ENCODE measurements around the gene LENEP.

DNA sequence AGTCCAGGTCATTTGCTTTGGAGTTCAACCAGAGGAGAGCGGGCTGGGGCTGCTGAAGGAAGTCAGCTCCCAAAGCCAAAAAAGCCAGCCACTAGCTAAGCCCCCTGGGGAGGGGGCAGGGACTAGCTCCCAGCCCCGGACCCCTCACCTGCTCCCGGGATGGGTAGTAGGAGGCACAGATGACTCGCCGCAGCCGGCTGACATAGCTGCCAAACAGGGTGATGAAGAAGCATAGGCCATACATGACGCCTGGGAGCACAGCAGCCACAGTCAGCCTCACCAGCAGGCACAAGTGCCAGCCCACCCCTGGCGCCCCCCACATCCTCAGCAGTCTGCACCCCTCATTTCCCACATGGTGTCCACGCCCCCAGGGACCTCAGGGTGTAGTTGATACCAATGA is 32.8 kb downstream of the LENEP start:
- TF ChIP-seq EZH2 (IDR thresholded peaks at IDR 0.05; ENCODE audit: low read length, missing control alignments) = no peak
- TF ChIP-seq, protein P1, sequence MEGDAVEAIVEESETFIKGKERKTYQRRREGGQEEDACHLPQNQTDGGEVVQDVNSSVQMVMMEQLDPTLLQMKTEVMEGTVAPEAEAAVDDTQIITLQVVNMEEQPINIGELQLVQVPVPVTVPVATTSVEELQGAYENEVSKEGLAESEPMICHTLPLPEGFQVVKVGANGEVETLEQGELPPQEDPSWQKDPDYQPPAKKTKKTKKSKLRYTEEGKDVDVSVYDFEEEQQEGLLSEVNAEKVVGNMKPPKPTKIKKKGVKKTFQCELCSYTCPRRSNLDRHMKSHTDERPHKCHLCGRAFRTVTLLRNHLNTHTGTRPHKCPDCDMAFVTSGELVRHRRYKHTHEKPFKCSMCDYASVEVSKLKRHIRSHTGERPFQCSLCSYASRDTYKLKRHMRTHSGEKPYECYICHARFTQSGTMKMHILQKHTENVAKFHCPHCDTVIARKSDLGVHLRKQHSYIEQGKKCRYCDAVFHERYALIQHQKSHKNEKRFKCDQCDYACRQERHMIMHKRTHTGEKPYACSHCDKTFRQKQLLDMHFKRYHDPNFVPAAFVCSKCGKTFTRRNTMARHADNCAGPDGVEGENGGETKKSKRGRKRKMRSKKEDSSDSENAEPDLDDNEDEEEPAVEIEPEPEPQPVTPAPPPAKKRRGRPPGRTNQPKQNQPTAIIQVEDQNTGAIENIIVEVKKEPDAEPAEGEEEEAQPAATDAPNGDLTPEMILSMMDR (conservative IDR thresholded peaks at IDR 0.05 in 1 of 2, IDR thresholded peaks at IDR 0.05 in 1 of 2; ENCODE audit: low read depth in 1 of 2, low read length in 2 of 2) = no peak
